Measurements from ENCODE around the gene MORC2.

The MORC2 gene

GRCh38 chr22:30923168-30923900, 45.2 kb downstream of the MORC2 start:
- TF ChIP-seq POLR2AphosphoS5 (IDR thresholded peaks at IDR 0.05; ENCODE audit: low read depth) (no peak), GABPA (IDR thresholded peaks at IDR 0.05; ENCODE audit: low read depth) (no peak), REST (IDR thresholded peaks at IDR 0.05; ENCODE audit: insufficient replicate concordance, low read depth) (no peak), SPI1 (IDR thresholded peaks at IDR 0.05; ENCODE audit: borderline replicate concordance, low read depth) (no peak)
- TF ChIP-seq, protein P1, sequence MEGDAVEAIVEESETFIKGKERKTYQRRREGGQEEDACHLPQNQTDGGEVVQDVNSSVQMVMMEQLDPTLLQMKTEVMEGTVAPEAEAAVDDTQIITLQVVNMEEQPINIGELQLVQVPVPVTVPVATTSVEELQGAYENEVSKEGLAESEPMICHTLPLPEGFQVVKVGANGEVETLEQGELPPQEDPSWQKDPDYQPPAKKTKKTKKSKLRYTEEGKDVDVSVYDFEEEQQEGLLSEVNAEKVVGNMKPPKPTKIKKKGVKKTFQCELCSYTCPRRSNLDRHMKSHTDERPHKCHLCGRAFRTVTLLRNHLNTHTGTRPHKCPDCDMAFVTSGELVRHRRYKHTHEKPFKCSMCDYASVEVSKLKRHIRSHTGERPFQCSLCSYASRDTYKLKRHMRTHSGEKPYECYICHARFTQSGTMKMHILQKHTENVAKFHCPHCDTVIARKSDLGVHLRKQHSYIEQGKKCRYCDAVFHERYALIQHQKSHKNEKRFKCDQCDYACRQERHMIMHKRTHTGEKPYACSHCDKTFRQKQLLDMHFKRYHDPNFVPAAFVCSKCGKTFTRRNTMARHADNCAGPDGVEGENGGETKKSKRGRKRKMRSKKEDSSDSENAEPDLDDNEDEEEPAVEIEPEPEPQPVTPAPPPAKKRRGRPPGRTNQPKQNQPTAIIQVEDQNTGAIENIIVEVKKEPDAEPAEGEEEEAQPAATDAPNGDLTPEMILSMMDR (IDR thresholded peaks at IDR 0.05; ENCODE audit: insufficient read depth, low read length) = no peak
- H3K27me3 ChIP-seq (ENCODE audit: insufficient read depth, poor library complexity, severe bottlenecking) = no peaks in the 10 kb centered on the region
- H3K27ac ChIP-seq (replicated peaks) = no peak overlapping the region
- no peak overlapping the region for H3K4me3 ChIP-seq (replicated peaks; ENCODE audit: insufficient read depth, low read length)
- DNase-seq (ENCODE audit: low read depth in 1 of 2, low spot score in 1 of 2) = no peak

DNA sequence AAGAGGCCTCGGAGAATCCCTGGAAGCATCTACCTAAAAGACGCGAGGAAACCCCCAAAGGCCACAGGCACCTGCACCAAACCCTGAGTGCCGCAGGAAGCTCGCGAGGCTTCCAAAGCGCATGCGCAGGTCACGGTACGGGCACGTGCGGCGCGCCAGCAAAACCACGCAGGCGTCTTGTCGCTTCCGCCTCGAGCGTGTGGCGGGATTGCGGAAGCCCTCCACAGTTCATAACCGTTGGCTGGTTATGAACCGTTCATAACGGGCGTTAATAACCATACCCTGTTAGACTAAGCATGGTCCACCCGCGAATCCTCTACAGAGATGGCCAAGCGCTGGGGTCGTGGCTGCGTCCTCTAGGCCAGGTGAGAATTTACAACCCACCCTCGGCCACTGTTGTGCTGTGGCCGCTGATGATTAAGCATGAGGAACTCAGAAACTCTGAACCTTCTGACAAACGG, 46.4 kb downstream of the MORC2 start:
- no peak overlapping the region for H3K27ac ChIP-seq (replicated peaks)
- TF ChIP-seq REST (IDR thresholded peaks at IDR 0.05; ENCODE audit: insufficient replicate concordance, low read depth) (no peak), GABPA (IDR thresholded peaks at IDR 0.05; ENCODE audit: low read depth) (no peak), SPI1 (IDR thresholded peaks at IDR 0.05; ENCODE audit: borderline replicate concordance, low read depth) (no peak), POLR2AphosphoS5 (IDR thresholded peaks at IDR 0.05; ENCODE audit: low read depth) (no peak)
- TF ChIP-seq, protein P1 (IDR thresholded peaks at IDR 0.05; ENCODE audit: insufficient read depth, low read length) = no peak
- no peak overlapping the region for H3K4me3 ChIP-seq (replicated peaks; ENCODE audit: insufficient read depth, low read length)
- no peak for DNase-seq (ENCODE audit: low read depth in 1 of 2, low spot score in 1 of 2)
- no peaks in the 10 kb centered on the region for H3K27me3 ChIP-seq (ENCODE audit: insufficient read depth, poor library complexity, severe bottlenecking)

- Histone ChIP-seq H3K27ac (replicated peaks) (no peak overlapping the region), H3K4me3 (replicated peaks; ENCODE audit: insufficient read depth, low read length) (no peak overlapping the region), H3K27me3 (ENCODE audit: insufficient read depth, poor library complexity, severe bottlenecking) (no peaks in the 10 kb centered on the region)
- DNase-seq (ENCODE audit: low read depth in 1 of 2, low spot score in 1 of 2) = no peak
- TF ChIP-seq, protein P1 (IDR thresholded peaks at IDR 0.05; ENCODE audit: insufficient read depth, low read length) = no peak
- no peak for TF ChIP-seq SPI1 (IDR thresholded peaks at IDR 0.05; ENCODE audit: borderline replicate concordance, low read depth)
- no peak for TF ChIP-seq REST (IDR thresholded peaks at IDR 0.05; ENCODE audit: insufficient replicate concordance, low read depth)
- TF ChIP-seq POLR2AphosphoS5 (IDR thresholded peaks at IDR 0.05; ENCODE audit: low read depth) = no peak
- TF ChIP-seq GABPA (IDR thresholded peaks at IDR 0.05; ENCODE audit: low read depth) = no peak
These were observed 47.5 kb downstream of the MORC2 start for GRCh38 chr22:30921108-30921507.
